GM18519 (cell line): ENCODE data around the gene TEF.

Experiments
- ATAC-seq: cut with Tn5 transposase; IDR thresholded peaks from one replicate; pipeline ENCODE4 v1.9.1; 2021; ENCODE audit warnings: mild to moderate bottlenecking, moderate library complexity; ENCODE audit not compliant: unreplicated experiment, low FRiP score

Gene TEF

GRCh38 chr22:41446639-41447434 is 65.1 kb downstream of the TEF start, which contains the start of gene TOB2:
Gene TOB2, minus strand, starts transcription at chr22:41446801. Its CDS starts 9,456 bp downstream, at chr22:41437345.
- ATAC-seq: no peak

GRCh38 chr22:41447435-41448188 is 65.9 kb downstream of the TEF start:
- ATAC-seq: no peak

GRCh38 chr22:41448189-41448808 is 66.6 kb downstream of the TEF start:
- peak; percentile 39 for ATAC-seq
